GM12878 (cell line): ENCODE measurements around the gene BHLHA15.

Experiments used
- ATF7 ChIP-seq: fragments of 450-650 bp; IDR thresholded peaks from 2 replicates; pipeline ENCODE4 v1.6.1; 2016; ENCODE audit warnings: low read depth, mild to moderate bottlenecking
- EGR1 ChIP-seq, 2 experiments: IDR thresholded peaks; 1 replicate in 1 of 2; 2 replicates in 1 of 2; pipeline ENCODE4 v1.6.1; 2011 to 2012; ENCODE audit warnings: low read depth in 2 of 2, low read length in 2 of 2, borderline replicate concordance in 1 of 2, mild to moderate bottlenecking in 1 of 2, moderate library complexity in 1 of 2
- HCFC1 ChIP-seq: fragments of 150-350 bp; IDR thresholded peaks from 2 replicates; pipeline ENCODE4 v1.6.1; 2014; ENCODE audit warnings: low read length
- NBN ChIP-seq: fragments of 450-650 bp; IDR thresholded peaks from 2 replicates; pipeline ENCODE4 v1.6.1; 2016
- POLR2AphosphoS5 ChIP-seq: IDR thresholded peaks from 2 replicates; pipeline ENCODE4 v1.6.1; 2011; ENCODE audit warnings: mild to moderate bottlenecking, low read length, inconsistent platforms
- SIX5 ChIP-seq: IDR thresholded peaks from 2 replicates; pipeline ENCODE4 v1.6.1; 2011; ENCODE audit warnings: mild to moderate bottlenecking, low read depth, low read length, moderate library complexity; ENCODE audit not compliant: severe bottlenecking
- SMC3 ChIP-seq: IDR thresholded peaks from 2 replicates; pipeline ENCODE4 v1.6.1; 2011; ENCODE audit warnings: low read length, improper control_type of control experiment, borderline replicate concordance
- SP1 ChIP-seq: IDR thresholded peaks from one replicate; pipeline ENCODE4 v1.6.1; 2011; ENCODE audit warnings: low read depth, low read length
- SUPT20H ChIP-seq: IDR thresholded peaks from 2 replicates; pipeline ENCODE4 v1.6.1; 2011; ENCODE audit warnings: low read depth, mild to moderate bottlenecking, low read length, moderate library complexity, borderline replicate concordance; ENCODE audit not compliant: control insufficient read depth
- TF ChIP-seq, protein P1 (sequence below): IDR thresholded peaks from 2 replicates; pipeline ENCODE4 v1.6.1; 2011; ENCODE audit warnings: low read depth, mild to moderate bottlenecking, low read length, moderate library complexity, borderline replicate concordance; ENCODE audit errors: extremely low read depth
- TF ChIP-seq, protein P2 (sequence below), 3 experiments: IDR thresholded peaks in 2 of 3; conservative IDR thresholded peaks in 1 of 3; 2 replicates each; pipeline ENCODE4 v1.5.1; 2011; ENCODE audit warnings: low read depth in 3 of 3, low read length in 3 of 3, mild to moderate bottlenecking in 3 of 3, control low read depth in 2 of 3, moderate library complexity in 2 of 3, inconsistent platforms in 1 of 3, mixed read lengths in 1 of 3; ENCODE audit not compliant: control insufficient read depth in 2 of 3, insufficient read depth in 1 of 3; ENCODE audit errors: extremely low read depth in 1 of 3
- TF ChIP-seq, protein P3 (sequence below): IDR thresholded peaks from 2 replicates; pipeline ENCODE4 v1.6.1; 2011; ENCODE audit warnings: borderline replicate concordance, low read depth, mild to moderate bottlenecking, moderate library complexity, mixed read lengths, low read length; ENCODE audit not compliant: insufficient read depth; ENCODE audit errors: extremely low read length
- TF ChIP-seq, protein P4 (sequence below): IDR thresholded peaks from 2 replicates; pipeline ENCODE4 v1.6.1; 2012; ENCODE audit warnings: low read depth, low read length, improper control_type of control experiment
- TF ChIP-seq, protein P5 (sequence below): IDR thresholded peaks from 2 replicates; pipeline ENCODE4 v1.6.1; 2012; ENCODE audit warnings: mild to moderate bottlenecking, low read depth, low read length

DNA sequence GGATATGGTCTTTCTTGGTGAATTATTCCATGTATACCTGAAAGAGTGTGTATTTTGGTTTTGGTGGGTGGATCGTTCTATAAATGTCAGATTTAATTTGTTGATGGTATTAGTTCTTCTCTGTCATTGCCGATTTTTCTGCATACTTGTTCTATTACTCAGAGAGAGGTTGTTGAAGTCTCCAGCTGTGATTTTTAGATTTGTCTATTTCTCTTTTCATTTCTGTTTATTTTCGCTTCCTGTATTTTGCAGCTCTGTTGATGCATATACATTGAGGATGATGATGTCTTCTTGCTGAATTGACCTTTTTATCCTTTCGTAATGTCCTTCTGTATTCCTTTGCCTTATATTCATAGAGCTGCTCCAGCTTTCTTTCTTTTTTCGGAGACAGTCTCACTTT lies 12.1 kb upstream of the BHLHA15 start:
- TF ChIP-seq, protein P1, sequence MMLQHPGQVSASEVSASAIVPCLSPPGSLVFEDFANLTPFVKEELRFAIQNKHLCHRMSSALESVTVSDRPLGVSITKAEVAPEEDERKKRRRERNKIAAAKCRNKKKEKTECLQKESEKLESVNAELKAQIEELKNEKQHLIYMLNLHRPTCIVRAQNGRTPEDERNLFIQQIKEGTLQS = no peak
- TF ChIP-seq SUPT20H = no peak
- TF ChIP-seq, protein P2, sequence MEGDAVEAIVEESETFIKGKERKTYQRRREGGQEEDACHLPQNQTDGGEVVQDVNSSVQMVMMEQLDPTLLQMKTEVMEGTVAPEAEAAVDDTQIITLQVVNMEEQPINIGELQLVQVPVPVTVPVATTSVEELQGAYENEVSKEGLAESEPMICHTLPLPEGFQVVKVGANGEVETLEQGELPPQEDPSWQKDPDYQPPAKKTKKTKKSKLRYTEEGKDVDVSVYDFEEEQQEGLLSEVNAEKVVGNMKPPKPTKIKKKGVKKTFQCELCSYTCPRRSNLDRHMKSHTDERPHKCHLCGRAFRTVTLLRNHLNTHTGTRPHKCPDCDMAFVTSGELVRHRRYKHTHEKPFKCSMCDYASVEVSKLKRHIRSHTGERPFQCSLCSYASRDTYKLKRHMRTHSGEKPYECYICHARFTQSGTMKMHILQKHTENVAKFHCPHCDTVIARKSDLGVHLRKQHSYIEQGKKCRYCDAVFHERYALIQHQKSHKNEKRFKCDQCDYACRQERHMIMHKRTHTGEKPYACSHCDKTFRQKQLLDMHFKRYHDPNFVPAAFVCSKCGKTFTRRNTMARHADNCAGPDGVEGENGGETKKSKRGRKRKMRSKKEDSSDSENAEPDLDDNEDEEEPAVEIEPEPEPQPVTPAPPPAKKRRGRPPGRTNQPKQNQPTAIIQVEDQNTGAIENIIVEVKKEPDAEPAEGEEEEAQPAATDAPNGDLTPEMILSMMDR (IDR thresholded peaks at IDR 0.05 in 2 of 3, conservative IDR thresholded peaks at IDR 0.05 in 1 of 3; ENCODE audit: control insufficient read depth in 2 of 3, extremely low read depth in 1 of 3, insufficient read depth in 1 of 3, low read depth in 3 of 3, low read length in 3 of 3) = no peak
- TF ChIP-seq POLR2AphosphoS5 = no peak
- TF ChIP-seq NBN = no peak
- TF ChIP-seq, protein P3, sequence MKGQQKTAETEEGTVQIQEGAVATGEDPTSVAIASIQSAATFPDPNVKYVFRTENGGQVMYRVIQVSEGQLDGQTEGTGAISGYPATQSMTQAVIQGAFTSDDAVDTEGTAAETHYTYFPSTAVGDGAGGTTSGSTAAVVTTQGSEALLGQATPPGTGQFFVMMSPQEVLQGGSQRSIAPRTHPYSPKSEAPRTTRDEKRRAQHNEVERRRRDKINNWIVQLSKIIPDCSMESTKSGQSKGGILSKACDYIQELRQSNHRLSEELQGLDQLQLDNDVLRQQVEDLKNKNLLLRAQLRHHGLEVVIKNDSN = no peak
- TF ChIP-seq SIX5 = no peak
- no peak for TF ChIP-seq ATF7
- no peak for TF ChIP-seq SP1
- TF ChIP-seq, protein P4, sequence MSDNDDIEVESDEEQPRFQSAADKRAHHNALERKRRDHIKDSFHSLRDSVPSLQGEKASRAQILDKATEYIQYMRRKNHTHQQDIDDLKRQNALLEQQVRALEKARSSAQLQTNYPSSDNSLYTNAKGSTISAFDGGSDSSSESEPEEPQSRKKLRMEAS = no peak
- TF ChIP-seq HCFC1 = no peak
- no peak for TF ChIP-seq SMC3
- TF ChIP-seq EGR1 (IDR thresholded peaks at IDR 0.05; ENCODE audit: borderline replicate concordance in 1 of 2, low read depth in 2 of 2, low read length in 2 of 2) = no peak
- TF ChIP-seq, protein P5, sequence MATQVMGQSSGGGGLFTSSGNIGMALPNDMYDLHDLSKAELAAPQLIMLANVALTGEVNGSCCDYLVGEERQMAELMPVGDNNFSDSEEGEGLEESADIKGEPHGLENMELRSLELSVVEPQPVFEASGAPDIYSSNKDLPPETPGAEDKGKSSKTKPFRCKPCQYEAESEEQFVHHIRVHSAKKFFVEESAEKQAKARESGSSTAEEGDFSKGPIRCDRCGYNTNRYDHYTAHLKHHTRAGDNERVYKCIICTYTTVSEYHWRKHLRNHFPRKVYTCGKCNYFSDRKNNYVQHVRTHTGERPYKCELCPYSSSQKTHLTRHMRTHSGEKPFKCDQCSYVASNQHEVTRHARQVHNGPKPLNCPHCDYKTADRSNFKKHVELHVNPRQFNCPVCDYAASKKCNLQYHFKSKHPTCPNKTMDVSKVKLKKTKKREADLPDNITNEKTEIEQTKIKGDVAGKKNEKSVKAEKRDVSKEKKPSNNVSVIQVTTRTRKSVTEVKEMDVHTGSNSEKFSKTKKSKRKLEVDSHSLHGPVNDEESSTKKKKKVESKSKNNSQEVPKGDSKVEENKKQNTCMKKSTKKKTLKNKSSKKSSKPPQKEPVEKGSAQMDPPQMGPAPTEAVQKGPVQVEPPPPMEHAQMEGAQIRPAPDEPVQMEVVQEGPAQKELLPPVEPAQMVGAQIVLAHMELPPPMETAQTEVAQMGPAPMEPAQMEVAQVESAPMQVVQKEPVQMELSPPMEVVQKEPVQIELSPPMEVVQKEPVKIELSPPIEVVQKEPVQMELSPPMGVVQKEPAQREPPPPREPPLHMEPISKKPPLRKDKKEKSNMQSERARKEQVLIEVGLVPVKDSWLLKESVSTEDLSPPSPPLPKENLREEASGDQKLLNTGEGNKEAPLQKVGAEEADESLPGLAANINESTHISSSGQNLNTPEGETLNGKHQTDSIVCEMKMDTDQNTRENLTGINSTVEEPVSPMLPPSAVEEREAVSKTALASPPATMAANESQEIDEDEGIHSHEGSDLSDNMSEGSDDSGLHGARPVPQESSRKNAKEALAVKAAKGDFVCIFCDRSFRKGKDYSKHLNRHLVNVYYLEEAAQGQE = no peak
